GM12874 (cell line): ENCODE results near the gene NDUFB11.

Experiments used
- TF ChIP-seq, protein P1 (sequence below): IDR thresholded peaks from 2 replicates; pipeline ENCODE4 v1.5.1; 2011; ENCODE audit warnings: low read depth, mild to moderate bottlenecking, control low read depth, low read length, moderate library complexity; ENCODE audit not compliant: insufficient read depth

NDUFB11 gene

DNA sequence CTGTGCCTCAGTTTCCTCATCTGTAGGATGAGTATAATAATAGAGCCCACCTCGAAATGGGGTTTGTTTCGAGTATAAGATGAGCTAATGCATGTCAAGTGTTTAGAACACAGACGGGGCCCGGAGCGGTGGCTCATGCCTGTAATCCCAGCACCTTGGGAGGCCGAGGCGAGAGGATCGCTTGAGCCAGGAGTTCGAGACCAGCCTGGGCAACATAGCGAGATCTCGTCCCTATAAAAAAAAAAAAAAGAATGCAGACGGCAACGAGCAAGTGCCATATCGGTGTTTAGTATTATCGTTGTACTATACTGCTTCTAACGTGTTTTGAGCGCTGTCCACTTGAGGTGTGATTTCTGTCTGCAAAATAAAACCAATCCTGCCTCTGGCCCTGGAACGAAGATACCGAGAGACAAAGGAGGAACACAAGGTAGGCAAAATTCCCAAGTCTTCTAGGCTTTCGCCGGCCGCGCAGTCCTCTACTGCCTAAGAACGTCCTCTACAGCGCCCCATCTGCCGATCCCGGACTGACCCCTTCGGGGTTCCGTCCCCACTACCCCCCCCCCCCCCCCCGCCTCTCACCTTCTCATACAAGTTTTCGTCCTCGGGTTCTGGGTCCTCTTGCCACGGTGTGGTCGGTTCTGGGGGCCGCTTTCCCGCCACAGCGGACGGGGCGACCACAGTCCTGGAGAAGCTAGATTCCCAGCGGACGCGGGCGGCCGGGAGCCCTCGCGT is 442 bp downstream of the NDUFB11 start:
- TF ChIP-seq, protein P1, sequence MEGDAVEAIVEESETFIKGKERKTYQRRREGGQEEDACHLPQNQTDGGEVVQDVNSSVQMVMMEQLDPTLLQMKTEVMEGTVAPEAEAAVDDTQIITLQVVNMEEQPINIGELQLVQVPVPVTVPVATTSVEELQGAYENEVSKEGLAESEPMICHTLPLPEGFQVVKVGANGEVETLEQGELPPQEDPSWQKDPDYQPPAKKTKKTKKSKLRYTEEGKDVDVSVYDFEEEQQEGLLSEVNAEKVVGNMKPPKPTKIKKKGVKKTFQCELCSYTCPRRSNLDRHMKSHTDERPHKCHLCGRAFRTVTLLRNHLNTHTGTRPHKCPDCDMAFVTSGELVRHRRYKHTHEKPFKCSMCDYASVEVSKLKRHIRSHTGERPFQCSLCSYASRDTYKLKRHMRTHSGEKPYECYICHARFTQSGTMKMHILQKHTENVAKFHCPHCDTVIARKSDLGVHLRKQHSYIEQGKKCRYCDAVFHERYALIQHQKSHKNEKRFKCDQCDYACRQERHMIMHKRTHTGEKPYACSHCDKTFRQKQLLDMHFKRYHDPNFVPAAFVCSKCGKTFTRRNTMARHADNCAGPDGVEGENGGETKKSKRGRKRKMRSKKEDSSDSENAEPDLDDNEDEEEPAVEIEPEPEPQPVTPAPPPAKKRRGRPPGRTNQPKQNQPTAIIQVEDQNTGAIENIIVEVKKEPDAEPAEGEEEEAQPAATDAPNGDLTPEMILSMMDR: no peak

DNA sequence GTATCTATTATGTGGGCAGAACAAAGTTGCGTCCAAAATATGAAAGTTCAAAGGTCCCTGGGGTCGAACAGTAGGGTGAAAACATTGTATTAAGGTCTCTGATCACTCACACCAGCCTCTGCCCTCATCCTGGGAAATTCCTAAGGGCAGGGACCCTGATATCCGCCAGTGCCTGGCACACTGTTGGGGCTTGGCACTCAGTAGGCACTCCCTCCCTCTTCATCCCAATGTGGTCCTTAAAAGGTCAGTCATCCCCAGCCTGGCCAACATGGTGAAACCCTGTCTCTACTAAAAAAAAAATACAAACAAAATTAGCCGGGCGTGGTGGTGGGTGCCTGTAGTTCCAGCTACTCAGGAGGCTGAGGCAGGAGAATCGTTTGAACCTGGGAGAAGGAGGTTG is 6.3 kb downstream of the NDUFB11 start:
- TF ChIP-seq, protein P1: no peak

DNA sequence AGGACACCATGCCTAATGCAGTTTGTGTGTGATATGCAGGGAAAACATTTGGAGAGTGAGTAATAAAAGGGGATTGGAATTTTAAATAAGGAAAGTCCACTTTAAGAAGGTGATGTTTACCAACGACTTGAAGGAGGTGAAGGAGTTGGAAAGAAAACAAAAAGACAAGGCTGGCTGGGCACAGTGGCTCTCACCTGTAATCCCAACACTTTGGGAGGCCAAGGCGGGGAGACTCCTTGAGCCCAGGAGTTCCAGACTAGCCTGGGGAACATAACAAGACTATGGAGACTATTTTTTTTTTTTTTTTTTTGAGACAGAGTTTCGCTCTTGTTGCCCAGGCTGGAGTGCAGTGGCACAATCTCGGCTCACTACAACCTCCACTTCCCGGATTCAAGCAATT is 11.0 kb downstream of the NDUFB11 start:
- TF ChIP-seq, protein P1: no peak

DNA sequence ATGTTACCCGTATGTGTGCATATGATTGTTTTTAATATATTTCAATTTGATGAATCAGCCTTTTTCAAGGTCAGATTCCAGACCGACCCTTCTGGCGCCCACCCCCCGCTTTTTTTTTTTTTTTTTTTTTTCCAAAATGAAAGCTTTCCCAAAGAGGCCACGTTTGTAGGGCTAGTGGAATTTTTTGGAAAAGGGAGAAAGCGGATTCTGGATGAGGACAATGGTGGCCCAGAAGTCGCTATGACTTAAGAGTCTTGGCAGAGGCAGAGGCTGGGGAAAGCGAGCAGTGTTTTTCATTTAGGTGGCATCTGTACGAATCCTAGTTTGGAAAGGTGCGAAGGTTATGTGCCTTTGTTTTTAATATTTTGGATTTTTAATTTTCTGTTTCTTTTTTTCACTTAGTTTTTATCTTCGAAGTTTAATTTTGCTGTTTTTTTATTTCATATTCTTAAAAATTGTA is 14.6 kb downstream of the NDUFB11 start:
- TF ChIP-seq, protein P1: no peak

DNA sequence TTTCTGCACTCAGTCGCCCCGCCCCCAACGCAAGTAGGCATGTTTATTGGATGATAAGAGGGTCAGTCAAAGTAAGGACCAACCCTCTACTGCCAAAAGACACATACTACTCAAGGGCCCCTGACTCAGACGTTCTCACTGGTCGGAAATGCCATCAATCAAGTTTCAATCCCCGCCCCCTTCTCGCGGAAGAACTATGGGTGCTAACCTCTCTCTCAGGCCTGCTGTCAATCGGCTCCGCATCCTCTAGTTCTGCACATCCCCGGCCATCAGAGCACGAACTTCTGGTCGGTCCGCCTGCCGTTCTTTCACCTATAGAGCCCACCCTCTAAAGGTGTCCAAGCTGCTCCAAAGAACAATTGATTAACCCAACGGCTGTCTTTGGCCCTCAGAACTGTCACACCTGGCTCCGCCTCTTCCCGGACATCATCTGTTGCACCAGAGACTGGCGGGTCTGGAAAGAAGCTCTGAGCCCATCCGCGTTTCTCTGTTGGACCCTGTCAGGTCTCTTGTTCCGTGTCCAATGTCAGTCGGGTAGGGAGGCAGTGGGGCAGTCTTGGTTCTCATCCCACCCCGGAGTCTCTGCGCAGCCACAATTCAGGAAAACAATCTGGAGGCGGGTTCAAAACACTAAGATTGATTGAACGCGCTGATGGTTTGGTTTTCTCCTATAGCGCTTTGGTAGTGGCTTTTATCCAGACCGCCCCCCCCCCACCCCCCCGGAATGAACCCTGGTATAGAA is 15.2 kb downstream of the NDUFB11 start:
- TF ChIP-seq, protein P1: no peak

DNA sequence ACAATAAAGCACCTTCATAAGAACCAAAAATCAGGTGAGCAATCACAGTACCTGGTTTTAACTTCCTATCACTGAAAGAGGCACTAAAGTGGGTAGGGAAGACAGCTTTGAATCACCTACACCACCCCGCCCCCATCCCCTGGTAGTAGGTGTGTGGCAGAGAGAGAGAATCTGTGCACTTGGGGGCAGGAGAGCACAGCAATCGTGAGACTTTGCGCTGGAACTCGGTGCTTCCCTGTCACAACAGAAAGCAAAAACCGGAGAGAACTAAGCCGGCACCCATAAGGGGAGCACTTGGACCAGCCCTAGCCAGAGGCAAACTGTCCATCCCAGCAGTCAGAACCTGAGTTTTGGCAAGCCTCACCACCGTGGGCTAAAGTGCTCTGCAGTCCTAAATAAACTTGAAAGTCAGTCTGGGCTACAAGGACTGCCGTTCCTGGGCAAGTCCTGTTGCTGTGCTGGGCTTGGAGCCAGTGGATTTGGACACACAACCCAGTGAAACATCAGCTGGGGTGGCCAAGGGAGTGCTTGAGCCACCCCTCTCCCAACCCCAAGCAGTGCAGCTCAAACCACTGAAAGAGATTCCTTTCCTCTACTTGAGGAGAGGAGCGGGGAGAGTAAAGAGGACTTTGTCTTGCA is 32.1 kb downstream of the NDUFB11 start:
- TF ChIP-seq, protein P1: no peak

DNA sequence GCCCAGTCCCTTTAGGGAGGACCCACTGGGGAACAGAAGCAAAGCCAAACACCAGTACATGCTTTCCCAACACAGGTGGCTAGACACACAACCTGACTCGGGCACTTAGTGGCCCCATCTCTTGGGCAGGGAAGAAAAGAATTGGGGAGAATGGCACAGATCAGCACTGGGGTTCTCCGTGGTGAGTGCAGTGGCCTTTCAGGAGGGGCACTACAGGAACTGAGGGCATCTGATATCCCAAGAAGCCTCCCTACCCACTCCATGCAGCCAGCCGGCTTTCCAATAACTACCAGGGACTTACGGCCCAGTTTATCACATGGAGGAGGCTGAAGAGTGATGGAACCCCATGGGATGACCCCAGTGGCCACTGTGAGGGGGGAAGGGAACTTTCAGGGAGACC is 43.3 kb downstream of the NDUFB11 start:
- TF ChIP-seq, protein P1: no peak
